ENCODE data around the gene VCPKMT.

VCPKMT gene

DNA sequence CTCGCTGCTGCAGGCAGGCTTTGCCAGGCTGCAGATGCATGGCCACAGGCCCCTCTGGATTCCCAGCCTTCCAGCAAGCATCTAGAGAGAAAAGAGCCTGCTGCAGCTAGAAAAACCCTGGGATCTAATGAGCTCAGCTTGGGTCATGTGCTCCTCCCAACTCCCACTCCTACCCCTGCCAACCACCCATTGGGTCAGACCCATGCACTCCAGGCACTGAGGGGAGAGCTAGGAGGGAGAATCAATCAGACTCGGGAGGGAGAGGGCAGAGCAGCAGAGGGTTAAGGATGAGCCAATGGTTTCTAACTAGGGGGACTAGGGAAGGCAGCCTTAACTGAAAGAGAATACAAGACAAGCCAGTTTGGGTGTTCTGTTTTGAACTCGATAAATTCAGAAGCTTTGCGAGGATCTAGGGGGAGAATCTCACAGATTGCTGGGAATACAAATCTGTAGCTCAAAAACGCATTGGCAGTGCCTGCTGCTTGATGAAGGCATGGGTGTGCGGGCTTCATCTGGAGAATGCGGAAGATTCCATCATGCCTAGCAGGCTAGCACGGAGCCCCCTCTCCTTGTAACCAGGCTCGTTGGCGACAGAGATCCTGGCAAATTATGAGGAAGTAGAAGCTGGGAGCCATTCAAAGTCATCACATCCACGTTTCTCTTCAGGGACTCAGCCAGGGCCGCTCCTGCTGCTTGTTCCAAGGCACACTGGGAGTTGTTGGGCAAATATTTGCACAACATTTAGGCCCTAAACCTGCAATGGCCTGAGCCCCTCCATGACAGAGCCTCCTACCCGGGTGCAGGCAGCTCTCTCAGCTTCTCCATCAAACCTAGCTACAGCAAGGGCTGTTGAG lies 56.4 kb downstream of the VCPKMT start:
- Histone ChIP-seq H3K4me3 (ENCODE audit: low read length) (no peak overlapping the region), H3K4me1 (ENCODE audit: control insufficient read depth, insufficient read depth, low read length) (peaks cover 2% of the 10 kb centered on the region), H3K36me3 (ENCODE audit: control insufficient read depth, insufficient read depth, low read length) (no peaks in the 10 kb centered on the region), H3K9me3 (ENCODE audit: control insufficient read depth, insufficient read depth, low read length) (no peaks in the 10 kb centered on the region), H3K27ac (ENCODE audit: low read length) (no peak overlapping the region), H3K27me3 (ENCODE audit: control insufficient read depth, insufficient read depth, low read length) (no peaks in the 10 kb centered on the region)
- no CpG with 5 or more reads among the region's 13 CpGs for WGBS (ENCODE audit: insufficient coverage, insufficient read length)
- no peak for DNase-seq (ENCODE audit: low read depth, low spot score)
